Hepatic stellate cell (primary cell): Measurements from ENCODE around the gene CLDN16.
A peak's percentile ranks its signal among the peaks of the same experiment; 100 is the strongest.

Experiments
- DNase-seq: peaks from one replicate; pipeline ENCODE4 v3.0.0; 2011; ENCODE audit warnings: low spot score

CLDN16 gene

DNA sequence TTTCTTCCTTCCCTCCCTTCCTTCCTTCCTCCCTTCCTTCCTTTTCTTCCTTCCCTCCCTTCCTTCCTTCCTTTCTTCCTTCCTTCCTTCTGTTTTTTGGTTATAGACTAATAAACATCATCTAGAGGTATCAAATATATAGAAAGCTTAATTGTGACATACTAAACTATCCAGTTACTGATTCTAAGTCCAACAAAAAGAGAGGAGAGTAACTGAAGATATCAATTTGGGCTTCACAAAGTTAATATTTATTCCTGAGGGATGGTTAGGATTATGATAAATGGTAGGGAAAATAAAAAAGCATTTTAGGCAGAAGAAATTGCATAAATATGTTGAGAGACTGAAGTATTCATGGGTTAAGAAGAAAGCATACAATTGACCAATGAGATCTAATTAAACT is 7.8 kb upstream of the CLDN16 start:
- no peak for DNase-seq

- no peak for DNase-seq
Observed at GRCh38 chr3:190381441-190381840, 6.5 kb upstream of the CLDN16 start.

DNA sequence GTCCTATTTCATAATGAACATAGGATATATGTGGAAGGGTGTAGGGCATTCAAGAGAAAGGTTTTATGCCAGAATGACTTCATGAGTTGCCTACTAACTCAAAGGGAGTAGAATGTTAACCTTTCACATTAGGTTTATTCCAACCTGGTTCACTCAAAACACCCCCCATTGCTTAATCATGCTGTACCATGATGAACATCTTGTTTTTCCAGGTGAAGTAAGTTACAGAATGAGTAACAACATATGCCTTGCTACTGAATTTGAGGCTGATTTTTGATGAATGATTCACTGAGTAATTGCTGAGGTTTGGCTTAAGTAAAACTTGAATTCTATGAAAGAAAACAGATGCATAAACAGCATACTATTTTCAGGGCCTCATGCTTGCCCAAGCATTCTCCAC is 5.9 kb upstream of the CLDN16 start:
- DNase-seq: no peak

GRCh38 chr3:190384309-190384756 is 3.6 kb upstream of the CLDN16 start:
- DNase-seq: no peak

DNA sequence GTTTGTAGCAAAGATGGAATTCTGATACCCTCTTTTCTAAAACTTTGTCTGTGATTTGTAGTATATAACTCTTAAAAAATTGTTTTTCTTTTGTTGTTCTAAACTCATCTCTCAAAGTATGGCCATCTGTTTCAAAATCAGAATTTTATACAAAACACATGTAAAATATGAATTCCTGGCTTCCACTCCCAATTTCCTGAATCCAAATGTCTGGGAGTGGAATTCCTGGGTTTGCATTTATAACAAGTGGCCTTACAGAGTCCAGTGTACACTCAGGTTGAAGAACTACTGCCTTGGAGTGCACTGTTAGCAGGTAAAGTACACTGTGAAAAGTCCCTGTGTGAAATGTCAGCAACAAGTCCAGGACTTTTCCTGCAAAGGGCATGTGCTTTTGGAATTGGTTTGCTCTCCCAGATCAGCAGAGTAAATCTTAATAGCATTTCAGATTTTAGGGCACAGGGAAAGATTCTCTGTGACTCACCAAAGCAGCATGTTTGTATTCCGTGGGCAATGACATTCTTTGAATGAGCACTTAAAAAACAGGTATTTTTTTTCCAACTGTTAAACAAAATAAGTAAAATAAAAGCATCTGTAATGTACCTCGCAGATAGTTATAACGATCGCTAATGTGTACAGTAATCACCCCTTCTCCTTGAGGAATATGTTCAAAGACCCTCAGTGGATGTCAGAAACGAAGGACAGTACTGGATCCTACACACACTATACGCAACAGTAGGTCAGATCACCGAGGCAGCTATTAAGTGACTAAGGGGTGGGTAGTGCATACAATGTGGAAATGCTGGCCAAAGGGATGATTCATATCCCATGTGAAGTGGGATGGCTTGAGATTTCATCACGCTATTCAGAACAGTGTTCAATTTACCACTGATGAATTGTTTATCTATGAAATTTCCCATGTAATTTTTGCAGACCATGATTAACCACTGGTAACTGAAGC is 2.0 kb upstream of the CLDN16 start:
- peak; percentile 45 for DNase-seq

GRCh38 chr3:190388703-190389102 is 740 bp downstream of the CLDN16 start:
- DNase-seq: no peak

GRCh38 chr3:190396001-190396400 is 8.0 kb downstream of the CLDN16 start:
- no peak for DNase-seq

DNA sequence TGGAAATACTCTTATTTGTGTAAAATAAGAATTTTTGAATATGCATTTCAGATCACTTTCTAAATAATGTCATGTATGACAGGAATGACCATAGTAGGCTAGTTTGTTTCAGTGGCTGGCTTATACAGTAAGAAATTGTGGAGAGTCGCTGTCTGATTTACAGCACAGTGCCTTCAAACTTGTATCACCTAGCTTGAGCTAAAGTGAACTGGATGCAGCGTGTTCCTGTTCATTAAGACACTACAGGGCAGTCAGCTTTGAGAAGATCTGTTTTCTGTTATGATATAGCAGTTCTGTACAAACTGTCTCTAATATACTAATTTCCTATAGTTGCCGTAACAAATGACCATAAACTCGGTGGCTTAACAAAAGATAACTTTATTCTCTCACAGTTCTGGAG is 9.9 kb downstream of the CLDN16 start:
- DNase-seq: no peak

GRCh38 chr3:190399677-190400076 is 11.7 kb downstream of the CLDN16 start:
- DNase-seq: no peak

DNA sequence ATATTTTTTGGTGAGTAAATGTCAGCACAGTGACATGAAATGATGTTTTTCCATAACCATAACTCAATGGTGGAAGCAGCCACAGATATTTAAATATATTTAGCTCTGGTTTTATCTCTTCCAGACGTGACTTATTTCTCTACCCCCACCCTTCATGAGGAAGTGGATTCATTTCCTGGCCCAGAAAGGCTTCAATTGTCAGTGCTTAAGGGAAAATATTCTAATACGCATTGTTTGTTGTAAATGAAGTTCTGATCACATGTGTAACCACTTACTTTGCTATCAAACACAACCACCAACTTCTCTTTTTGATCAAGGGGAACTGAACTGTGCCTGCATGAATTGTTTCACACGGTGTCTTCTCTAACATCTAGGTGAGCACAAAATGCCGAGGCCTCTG is 14.0 kb downstream of the CLDN16 start:
- no peak for DNase-seq

DNA sequence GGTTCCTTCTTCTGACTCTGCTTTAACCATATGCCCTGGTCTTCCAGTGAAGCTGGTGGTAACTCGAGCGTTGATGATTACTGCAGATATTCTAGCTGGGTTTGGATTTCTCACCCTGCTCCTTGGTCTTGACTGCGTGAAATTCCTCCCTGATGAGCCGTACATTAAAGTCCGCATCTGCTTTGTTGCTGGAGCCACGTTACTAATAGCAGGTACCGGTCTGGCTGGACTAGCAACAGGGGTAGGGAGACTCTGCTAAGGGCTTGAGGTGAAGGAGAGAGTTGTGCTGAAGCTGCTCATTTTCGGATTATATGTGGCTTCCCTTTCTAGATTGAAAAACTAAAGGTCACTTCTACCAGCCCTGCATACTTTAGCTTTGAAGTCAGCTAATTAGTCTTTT is 16.8 kb downstream of the CLDN16 start:
- DNase-seq: no peak

GRCh38 chr3:190414297-190414696 is 26.3 kb downstream of the CLDN16 start:
- no peak for DNase-seq

DNA sequence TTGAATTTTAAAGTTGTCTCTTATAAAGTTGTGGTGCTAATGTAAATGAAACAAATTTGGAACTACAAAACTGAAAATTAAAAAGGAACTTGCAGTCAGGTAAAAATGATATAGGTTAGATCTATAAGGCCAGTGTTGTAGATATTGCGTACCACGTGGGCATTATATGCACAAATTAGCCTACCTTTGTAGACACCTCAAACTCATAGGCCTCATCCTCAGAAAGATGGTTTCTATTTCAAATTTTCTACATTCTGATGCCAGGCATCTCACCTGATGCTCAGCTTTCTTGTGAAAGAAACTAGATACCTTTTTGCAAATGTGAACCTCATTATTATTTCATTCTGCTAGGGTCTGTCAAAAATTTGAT is 36.1 kb downstream of the CLDN16 start:
- DNase-seq: no peak

DNA sequence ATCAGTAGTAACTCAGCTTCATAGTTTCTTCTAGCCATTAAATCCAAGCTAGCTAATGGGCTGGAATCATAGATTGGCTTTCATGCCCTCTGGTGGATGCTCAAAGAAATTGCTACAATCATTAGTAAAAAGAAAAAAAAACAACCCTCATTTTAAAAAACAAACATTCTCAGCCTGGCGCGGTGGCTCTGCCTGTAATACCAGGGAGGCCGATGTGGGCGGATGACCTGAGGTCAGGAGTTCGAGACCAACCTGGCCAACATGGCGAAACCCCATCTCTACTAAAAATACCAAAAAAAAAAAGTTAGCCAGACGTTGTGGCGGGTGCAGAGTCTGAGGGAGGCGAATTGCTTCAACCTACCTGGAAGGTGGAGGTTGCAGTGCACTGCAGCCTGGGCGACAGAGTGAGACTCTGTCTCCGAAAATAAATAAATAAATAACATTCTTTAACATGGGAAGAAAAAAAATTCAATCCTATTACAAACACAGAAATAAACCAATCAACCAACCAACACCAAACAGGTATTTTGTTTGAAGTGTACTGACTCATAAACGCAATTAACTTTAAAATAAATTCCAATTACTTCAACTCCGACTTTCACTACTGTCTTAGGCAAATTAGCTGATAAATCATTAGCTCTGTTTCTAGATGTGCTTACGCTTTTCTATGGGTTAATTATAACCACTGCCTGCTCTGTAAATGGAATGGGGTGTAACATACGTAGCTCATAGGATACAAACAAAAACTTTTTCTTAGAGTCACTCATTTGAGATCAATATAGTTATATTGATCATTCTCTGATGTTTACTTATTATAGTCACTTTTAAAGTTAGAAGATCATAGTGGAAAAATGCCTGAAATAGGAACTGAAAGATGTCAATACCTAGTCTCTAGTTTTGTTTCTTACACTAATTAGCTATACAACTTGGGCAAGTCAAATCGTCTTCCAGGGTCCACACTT is 36.8 kb downstream of the CLDN16 start:
- DNase-seq: peak; percentile 32

- no peak for DNase-seq
Observed at GRCh38 chr3:190425833-190426232, 37.9 kb downstream of the CLDN16 start.

DNA sequence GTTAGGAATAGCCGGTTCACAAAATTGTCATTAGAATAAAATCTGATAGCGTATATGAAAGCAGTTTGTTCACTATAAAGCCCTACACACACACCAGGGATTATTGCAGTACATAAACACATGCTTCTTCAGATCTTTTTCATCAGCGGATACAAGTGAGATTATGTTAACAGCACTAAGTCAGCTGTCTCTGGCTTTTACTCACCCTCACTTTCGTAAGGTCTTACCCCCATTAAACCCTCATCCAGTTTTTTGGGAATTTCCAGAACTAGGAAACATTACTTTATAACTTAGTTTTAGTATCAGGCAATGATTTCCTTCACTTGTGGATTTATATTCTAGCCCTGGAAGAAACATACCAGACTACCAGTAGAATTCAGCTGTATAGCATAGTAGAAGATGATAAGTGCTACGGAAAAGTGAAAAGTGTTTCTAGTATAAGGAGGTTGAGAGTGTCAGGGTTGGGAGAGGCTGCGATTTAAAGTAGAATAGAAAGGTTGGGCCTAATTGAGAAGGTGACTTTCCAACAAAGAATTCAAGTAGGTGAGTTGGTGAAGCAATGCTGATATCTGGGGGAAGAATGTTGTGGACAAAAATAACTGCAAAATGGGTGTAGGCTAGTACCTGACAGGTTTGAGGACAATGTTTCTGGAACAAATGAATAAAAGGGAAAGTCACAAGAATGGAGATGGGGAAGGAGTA is 39.0 kb downstream of the CLDN16 start:
- DNase-seq: no peak

- no peak for DNase-seq
Observed at GRCh38 chr3:190429681-190430080, 41.7 kb downstream of the CLDN16 start.

DNA sequence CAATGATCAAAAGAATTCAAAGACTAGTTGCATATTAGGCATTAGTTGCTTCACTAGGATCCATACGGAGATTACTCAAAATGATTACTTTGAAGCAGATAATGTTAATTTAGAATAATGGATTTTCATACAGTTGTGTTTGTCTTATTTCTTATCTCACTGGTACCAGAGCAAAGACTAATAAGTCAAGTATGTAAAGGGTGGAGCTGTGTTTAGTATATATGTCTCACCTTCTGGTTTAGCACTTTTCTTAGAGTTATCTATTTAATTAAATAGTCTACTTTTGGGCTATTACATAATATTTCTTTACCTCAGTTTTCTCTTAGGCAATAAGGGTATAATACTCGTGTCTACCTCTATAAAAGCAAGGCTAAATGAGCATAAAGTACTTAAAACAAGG is 42.9 kb downstream of the CLDN16 start:
- no peak for DNase-seq

- no peak for DNase-seq
Observed at GRCh38 chr3:190432216-190432615, 44.3 kb downstream of the CLDN16 start.

- DNase-seq: no peak
Observed at GRCh38 chr3:190433626-190434025, 45.7 kb downstream of the CLDN16 start.

GRCh38 chr3:190435618-190436017 is 47.7 kb downstream of the CLDN16 start:
- DNase-seq: no peak

- DNase-seq: no peak
Observed at GRCh38 chr3:190436331-190436730, 48.4 kb downstream of the CLDN16 start.
